Cardiac muscle cell (in vitro differentiated cells and primary cell): ENCODE data around the gene FCER2. TPM values are rescaled to one million over a fixed set of nuclear protein-coding genes. Genes with fewer than 3 reads are reported as not detected.

ENCODE experiments used
- DNase-seq, 2 donors: peaks; one replicate each; pipeline versions ENCODE4 v3.0.0 to v3.0.0-alpha.2; 2010 to 2017; ENCODE audit warnings: low read depth in 1 of 2, low spot score in 1 of 2
- H3K27ac ChIP-seq: fragments of 200-600 bp; sonication (generic); 2 replicates; pipeline ENCODE4 v1.5.1; 2016
- H3K27me3 ChIP-seq: fragments of 200-600 bp; sonication (generic); 2 replicates; pipeline ENCODE4 v1.6.0; 2016; ENCODE audit warnings: control low read depth
- H3K36me3 ChIP-seq: fragments of 200-600 bp; sonication (generic); 2 replicates; pipeline ENCODE4 v1.5.1; 2016; ENCODE audit warnings: control low read depth
- H3K4me1 ChIP-seq: fragments of 200-600 bp; sonication (generic); 2 replicates; pipeline ENCODE4 v1.8.1; 2017; ENCODE audit warnings: low read depth, mild to moderate bottlenecking, mixed run types
- H3K4me3 ChIP-seq: fragments of 200-600 bp; sonication (generic); 2 replicates; pipeline ENCODE4 v1.5.1; 2016; ENCODE audit warnings: mild to moderate bottlenecking
- H3K9me3 ChIP-seq: fragments of 200-600 bp; sonication (generic); 2 replicates; pipeline ENCODE4 v1.5.1; 2017; ENCODE audit warnings: low read depth, mild to moderate bottlenecking, control low read depth
- polyA plus RNA-seq: library from polyadenylated mRNA; unstranded; fragments of >200 nt; fragmentation: Nextera tagmentation; extraction: Ambion mirVana; gene quantifications from 2 replicates; pipeline ENCODE4 v1.2.1, GENCODE V29; 2016
- total RNA-seq: library from RNA; depleted of rRNA; stranded (reverse); fragments of >200 nt; gene quantifications from 2 replicates; pipeline ENCODE4 v1.2.3, GENCODE V29; 2016
- TF ChIP-seq, protein P1 (sequence below): IDR thresholded peaks from 2 replicates; pipeline ENCODE4 v1.5.1; 2012; ENCODE audit warnings: low read depth, mild to moderate bottlenecking, low read length

Gene FCER2
- total and polyA plus RNA-seq, 2 experiments from 2014 or later: not detected

GRCh38 chr19:7703332-7703731 lies 1.4 kb upstream of the FCER2 start:
- Histone ChIP-seq H3K4me1 (no peaks in the 10 kb centered on the region), H3K36me3 (no peaks in the 10 kb centered on the region), H3K27me3 (peaks cover 6% of the 10 kb centered on the region), H3K9me3 (no peaks in the 10 kb centered on the region), H3K27ac (no peak overlapping the region), H3K4me3 (no peak overlapping the region)
- no peak for DNase-seq
- TF ChIP-seq, protein P1, sequence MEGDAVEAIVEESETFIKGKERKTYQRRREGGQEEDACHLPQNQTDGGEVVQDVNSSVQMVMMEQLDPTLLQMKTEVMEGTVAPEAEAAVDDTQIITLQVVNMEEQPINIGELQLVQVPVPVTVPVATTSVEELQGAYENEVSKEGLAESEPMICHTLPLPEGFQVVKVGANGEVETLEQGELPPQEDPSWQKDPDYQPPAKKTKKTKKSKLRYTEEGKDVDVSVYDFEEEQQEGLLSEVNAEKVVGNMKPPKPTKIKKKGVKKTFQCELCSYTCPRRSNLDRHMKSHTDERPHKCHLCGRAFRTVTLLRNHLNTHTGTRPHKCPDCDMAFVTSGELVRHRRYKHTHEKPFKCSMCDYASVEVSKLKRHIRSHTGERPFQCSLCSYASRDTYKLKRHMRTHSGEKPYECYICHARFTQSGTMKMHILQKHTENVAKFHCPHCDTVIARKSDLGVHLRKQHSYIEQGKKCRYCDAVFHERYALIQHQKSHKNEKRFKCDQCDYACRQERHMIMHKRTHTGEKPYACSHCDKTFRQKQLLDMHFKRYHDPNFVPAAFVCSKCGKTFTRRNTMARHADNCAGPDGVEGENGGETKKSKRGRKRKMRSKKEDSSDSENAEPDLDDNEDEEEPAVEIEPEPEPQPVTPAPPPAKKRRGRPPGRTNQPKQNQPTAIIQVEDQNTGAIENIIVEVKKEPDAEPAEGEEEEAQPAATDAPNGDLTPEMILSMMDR: no peak

DNA sequence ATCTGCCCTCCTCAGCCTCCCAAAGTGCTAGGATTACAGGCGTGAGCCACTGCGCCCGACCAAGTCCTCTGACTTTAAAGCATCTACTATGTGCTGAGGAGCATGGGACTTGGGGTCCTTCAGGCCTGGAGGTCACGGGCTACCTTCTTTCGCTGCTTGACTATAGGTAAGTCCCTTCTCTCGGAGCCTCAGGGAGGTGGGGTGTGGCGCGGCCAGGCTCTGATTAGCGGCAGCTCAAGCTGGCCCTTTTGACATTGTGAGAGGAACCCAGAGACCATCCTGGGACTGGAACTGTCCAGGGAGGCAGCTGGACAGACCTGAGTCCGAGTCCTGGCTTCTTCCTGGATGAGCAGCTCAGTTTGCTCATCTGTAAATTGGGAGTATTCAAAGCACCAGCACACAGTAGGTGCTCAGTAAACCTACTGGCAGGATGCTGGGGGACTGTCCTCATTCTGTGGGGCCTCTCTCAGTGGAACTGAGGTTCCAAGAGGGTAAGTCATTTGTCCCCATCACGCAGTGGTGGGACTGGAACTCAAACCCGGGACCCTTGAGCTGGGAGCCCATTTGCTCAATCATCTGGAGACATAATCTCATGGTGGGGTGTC lies 780 bp downstream of the FCER2 start:
- TF ChIP-seq, protein P1: no peak
- H3K4me3 ChIP-seq: no peak overlapping the region
- H3K27ac ChIP-seq: no peak overlapping the region
- H3K27me3 ChIP-seq: peaks cover 11% of the 10 kb centered on the region
- H3K4me1 ChIP-seq: no peaks in the 10 kb centered on the region
- H3K9me3 ChIP-seq: no peaks in the 10 kb centered on the region
- H3K36me3 ChIP-seq: no peaks in the 10 kb centered on the region
- no peak for DNase-seq

GRCh38 chr19:7699417-7700401 lies 2.2 kb downstream of the FCER2 start:
- Histone ChIP-seq H3K4me1 (no peaks in the 10 kb centered on the region), H3K4me3 (no peak overlapping the region), H3K27ac (no peak overlapping the region), H3K36me3 (no peaks in the 10 kb centered on the region), H3K9me3 (no peaks in the 10 kb centered on the region), H3K27me3 (peaks cover 11% of the 10 kb centered on the region)
- no peak for DNase-seq
- TF ChIP-seq, protein P1: no peak

DNA sequence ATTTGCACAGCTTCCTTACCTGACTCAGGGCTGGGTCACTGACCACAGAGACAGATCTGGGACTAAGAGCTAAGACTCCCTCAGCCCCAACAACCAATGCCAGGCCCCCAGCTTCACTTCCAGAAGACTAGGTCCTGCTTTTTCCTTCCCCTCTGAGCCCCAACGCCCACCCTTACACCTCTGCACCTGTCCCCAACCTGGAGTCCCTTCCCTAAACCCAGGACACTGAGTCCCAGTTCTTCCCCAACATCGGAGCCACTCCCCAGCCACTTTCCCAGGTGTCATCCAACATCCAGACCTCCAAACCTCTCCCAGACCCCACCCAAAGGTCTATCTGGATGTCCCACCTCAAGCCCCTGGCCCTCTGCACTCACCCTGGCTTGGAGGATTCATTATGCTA lies 2.9 kb downstream of the FCER2 start:
- Histone ChIP-seq H3K4me1 (no peaks in the 10 kb centered on the region), H3K4me3 (no peak overlapping the region), H3K9me3 (no peaks in the 10 kb centered on the region), H3K36me3 (no peaks in the 10 kb centered on the region), H3K27ac (no peak overlapping the region), H3K27me3 (peaks cover 11% of the 10 kb centered on the region)
- TF ChIP-seq, protein P1: no peak
- DNase-seq: no peak

- DNase-seq: no peak
- Histone ChIP-seq H3K27ac (no peak overlapping the region), H3K4me3 (no peak overlapping the region), H3K27me3 (peaks cover 11% of the 10 kb centered on the region), H3K9me3 (no peaks in the 10 kb centered on the region), H3K4me1 (no peaks in the 10 kb centered on the region), H3K36me3 (no peaks in the 10 kb centered on the region)
- TF ChIP-seq, protein P1: no peak
Measured at GRCh38 chr19:7698583-7698982, 3.3 kb downstream of the FCER2 start.
